Uterus (tissue), 4 donors: ENCODE results near the gene ZNF282. TPM values are rescaled to one million over a fixed set of nuclear protein-coding genes. Genes with fewer than 3 reads are reported as not detected.
"Not testable (repeated sequence)": the region's sequence is repeated elsewhere in the genome, so short reads cannot be mapped to it uniquely, and the experiment has no call there.

Experiments used
- DNase-seq, 2 donors: peaks; one replicate each; pipeline ENCODE4 v3.0.0-alpha.2; 2019 to 2020
- H3K27ac ChIP-seq, 2 donors: fragments of 200-600 bp; sonication (generic); 1 replicate in 1 of 2; 2 replicates in 1 of 2; pipeline ENCODE4 v1.5.1; 2016 to 2018
- H3K27me3 ChIP-seq, 2 donors: fragments of 200-600 bp; sonication (generic); one replicate each; pipeline ENCODE4 v1.5.1; 2018 to 2019; ENCODE audit warnings: control low read depth in 1 of 2
- H3K36me3 ChIP-seq, 2 donors: fragments of 200-600 bp; sonication (generic); one replicate each; pipeline ENCODE4 v1.5.1; 2019; ENCODE audit warnings: control low read depth in 1 of 2
- H3K4me1 ChIP-seq, 2 donors: fragments of 200-600 bp; sonication (generic); one replicate each; pipeline ENCODE4 v1.5.1; 2018 to 2019; ENCODE audit warnings: control low read depth in 1 of 2
- H3K4me3 ChIP-seq, 2 donors: fragments of 200-600 bp; sonication (generic); 1 replicate in 1 of 2; 2 replicates in 1 of 2; pipeline ENCODE4 v1.5.1; 2018 to 2019; ENCODE audit warnings: mild to moderate bottlenecking in 1 of 2
- H3K9me3 ChIP-seq, 2 donors: fragments of 200-600 bp; sonication (generic); one replicate each; pipeline ENCODE4 v1.5.1; 2019; ENCODE audit warnings: control low read depth in 1 of 2
- POLR2A ChIP-seq, 2 donors: fragments of 450-650 bp; IDR thresholded peaks; one replicate each; pipeline ENCODE4 v1.6.1; 2016; ENCODE audit warnings: antibody characterized with exemption in 2 of 2, mild to moderate bottlenecking in 1 of 2, moderate library complexity in 1 of 2
- intact Hi-C: fragments of 100-400 bp; cut with DNase I; formaldehyde crosslinking; loops from one replicate; pipeline ENCODE4 v1.15.1; 2023; ENCODE audit warnings: low total_unique reads
- total RNA-seq, 4 donors: library from RNA; depleted of rRNA in 3 of 4; stranded (reverse); fragments of >200 nt in 3 of 4; gene quantifications; one replicate each; pipeline versions ENCODE4 v1.1.0 to v1.2.4, GENCODE V29; 2014 to 2023
- TF ChIP-seq, protein P1 (sequence below), 4 experiments: fragments of 200-600 bp in 2 of 4; fragments of 450-650 bp in 2 of 4; sonication (generic) in 2 of 4; IDR thresholded peaks; one replicate each; pipeline ENCODE4 v1.5.1; 2016 to 2019; ENCODE audit warnings: antibody characterized with exemption in 4 of 4, mild to moderate bottlenecking in 2 of 4, moderate library complexity in 1 of 4
- donor health status: DM: yes; HTN: yes; CAD: no.

ZNF282 gene
- total RNA-seq, 4 donors from 2014 or later: 3.2 to 36.4 (median 24.1) TPM

DNA sequence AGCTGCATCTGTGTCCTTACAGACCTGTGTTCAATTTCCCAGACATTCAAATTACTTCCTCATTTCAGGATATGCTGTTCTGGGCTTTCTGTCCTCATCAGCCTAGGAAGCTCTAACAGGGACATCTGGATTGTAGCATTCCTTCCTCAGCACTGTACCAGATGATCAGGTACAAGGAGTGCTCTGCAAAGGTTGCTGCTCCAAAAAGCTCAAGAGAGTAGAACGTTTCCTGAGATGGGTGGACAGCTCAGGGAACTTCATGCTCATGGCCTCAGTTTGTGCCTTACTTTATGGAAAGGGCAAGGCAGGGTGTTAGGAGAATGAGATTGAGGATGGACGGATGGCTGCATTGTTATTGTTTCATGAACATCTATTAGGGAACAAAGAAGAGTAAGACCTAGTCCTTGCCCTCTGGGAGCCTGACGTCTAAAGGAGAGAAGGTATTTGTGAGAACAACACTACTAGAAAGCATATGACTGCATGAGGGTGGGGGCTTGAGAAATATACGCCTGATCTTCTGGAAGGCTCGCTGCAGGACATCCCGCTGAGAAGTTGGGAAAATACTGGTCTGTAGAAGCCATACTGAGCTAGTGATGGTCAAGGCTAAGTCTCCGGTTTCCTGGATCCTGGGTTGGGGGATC lies 33.6 kb downstream of the ZNF282 start:
- intact Hi-C loops: no loop called here
- TF ChIP-seq POLR2A (IDR thresholded peaks at IDR 0.05): no peak
- TF ChIP-seq, protein P1, sequence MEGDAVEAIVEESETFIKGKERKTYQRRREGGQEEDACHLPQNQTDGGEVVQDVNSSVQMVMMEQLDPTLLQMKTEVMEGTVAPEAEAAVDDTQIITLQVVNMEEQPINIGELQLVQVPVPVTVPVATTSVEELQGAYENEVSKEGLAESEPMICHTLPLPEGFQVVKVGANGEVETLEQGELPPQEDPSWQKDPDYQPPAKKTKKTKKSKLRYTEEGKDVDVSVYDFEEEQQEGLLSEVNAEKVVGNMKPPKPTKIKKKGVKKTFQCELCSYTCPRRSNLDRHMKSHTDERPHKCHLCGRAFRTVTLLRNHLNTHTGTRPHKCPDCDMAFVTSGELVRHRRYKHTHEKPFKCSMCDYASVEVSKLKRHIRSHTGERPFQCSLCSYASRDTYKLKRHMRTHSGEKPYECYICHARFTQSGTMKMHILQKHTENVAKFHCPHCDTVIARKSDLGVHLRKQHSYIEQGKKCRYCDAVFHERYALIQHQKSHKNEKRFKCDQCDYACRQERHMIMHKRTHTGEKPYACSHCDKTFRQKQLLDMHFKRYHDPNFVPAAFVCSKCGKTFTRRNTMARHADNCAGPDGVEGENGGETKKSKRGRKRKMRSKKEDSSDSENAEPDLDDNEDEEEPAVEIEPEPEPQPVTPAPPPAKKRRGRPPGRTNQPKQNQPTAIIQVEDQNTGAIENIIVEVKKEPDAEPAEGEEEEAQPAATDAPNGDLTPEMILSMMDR (IDR thresholded peaks at IDR 0.05): no peak
- no peaks in the 10 kb centered on the region for H3K9me3 ChIP-seq
- H3K4me3 ChIP-seq: no peak overlapping the region
- H3K27me3 ChIP-seq: no peaks in the 10 kb centered on the region
- no peaks in the 10 kb centered on the region for H3K36me3 ChIP-seq
- DNase-seq: no peak
- H3K4me1 ChIP-seq: no peaks in the 10 kb centered on the region
- H3K27ac ChIP-seq: no peak overlapping the region

DNA sequence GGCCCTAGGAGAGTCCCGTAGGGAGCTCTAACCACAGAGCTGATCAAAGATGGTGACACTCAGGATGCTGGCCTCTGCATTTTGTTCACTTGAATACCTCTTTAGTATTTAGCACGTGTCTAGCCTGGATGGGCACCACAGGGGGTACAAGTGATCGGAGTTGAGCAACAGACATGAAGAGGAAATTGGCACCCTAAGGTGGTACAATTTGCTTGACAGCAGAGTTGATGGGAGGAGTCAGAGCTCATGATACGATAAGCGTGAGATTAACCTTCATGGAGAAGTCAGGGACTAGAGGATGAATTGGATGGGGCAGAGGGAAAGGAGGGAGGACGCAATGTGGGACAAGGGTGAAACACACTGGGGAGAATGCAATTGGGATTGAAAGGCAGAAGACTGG lies 34.2 kb downstream of the ZNF282 start:
- TF ChIP-seq POLR2A (IDR thresholded peaks at IDR 0.05): no peak
- TF ChIP-seq, protein P1 (IDR thresholded peaks at IDR 0.05): no peak
- intact Hi-C loops: no loop called here
- no peak overlapping the region for H3K4me3 ChIP-seq
- H3K27ac ChIP-seq: no peak overlapping the region
- H3K9me3 ChIP-seq: no peaks in the 10 kb centered on the region
- no peaks in the 10 kb centered on the region for H3K27me3 ChIP-seq
- DNase-seq: no peak
- H3K36me3 ChIP-seq: no peaks in the 10 kb centered on the region
- no peaks in the 10 kb centered on the region for H3K4me1 ChIP-seq

DNA sequence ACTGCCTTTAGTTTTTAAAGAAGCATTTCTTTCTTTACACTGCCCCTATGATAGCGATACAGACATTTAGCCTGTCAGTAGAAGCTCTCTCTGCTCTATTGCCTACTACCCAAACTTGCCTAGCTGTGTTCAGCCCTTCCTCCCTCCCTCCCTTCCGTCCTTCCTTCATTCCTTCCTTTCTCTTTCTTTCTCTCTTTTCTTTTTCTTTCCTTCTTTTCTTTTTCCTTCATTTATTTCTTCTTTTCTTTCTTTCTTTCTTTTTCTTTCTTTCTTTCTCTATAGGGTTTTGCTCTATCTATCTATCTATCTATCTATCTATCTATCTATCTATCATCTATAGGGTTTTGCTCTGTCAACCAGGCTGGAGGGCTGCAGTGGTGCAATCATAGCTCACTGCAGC lies 37.0 kb downstream of the ZNF282 start:
- Histone ChIP-seq H3K27ac (no peak overlapping the region), H3K4me1 (no peaks in the 10 kb centered on the region), H3K36me3 (no peaks in the 10 kb centered on the region), H3K4me3 (no peak overlapping the region), H3K27me3 (no peaks in the 10 kb centered on the region), H3K9me3 (no peaks in the 10 kb centered on the region)
- intact Hi-C loops: no loop called here
- DNase-seq: no peak
- TF ChIP-seq, protein P1 (IDR thresholded peaks at IDR 0.05): no peak
- no peak for TF ChIP-seq POLR2A (IDR thresholded peaks at IDR 0.05)

DNA sequence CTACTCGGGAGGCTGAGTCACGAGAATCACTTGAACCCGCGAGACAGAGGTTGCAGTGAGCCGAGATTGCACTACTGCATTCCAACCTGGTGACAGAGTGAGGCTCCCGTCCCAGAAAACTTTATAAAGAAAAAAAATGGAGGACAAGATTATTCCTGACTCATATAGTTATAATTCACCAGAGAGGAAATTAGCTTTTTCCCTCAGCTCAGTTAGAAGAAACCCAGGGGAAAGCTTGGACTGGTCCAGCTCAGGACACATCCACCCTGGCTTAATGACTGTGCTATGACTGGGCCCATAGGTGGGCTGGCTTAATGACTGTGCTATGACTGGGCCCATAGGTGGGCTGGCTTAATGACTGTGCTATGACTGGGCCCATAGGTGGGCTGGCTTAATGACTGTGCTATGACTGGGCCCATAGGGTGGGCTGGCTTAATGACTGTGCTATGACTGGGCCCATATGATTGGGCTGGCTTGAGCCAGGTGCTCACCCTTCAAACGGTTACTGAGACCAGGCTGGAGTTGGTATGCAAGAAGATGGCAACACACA lies 38.4 kb downstream of the ZNF282 start:
- H3K4me3 ChIP-seq, H3K36me3 ChIP-seq, H3K27ac ChIP-seq, H3K9me3 ChIP-seq, DNase-seq, intact Hi-C loops, H3K4me1 ChIP-seq, H3K27me3 ChIP-seq: not testable (repeated sequence)

DNA sequence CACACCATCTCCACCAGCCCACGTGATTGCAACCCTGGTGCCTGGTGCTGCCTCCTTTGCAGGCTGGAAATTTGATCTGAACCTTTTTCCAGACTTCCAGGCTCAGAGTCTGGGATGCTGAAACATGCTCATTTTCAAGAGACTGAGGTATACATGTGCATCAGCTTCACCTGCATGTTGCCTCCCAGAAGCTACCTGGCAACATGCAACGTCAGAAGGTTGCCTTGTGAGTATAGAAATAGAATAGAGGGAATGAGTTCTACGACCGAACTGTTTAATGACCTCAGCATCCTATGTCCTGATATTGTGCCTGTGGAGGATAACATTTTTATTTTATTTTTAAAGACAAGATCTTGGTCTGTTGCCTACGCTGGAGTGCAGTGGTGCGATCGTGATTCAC lies 42.2 kb downstream of the ZNF282 start:
- Histone ChIP-seq H3K36me3 (no peaks in the 10 kb centered on the region), H3K4me1 (peaks cover 2 to 11% of the 10 kb centered on the region in 2 donors), H3K9me3 (no peaks in the 10 kb centered on the region), H3K4me3 (no peak overlapping the region), H3K27ac (no peak overlapping the region), H3K27me3 (no peaks in the 10 kb centered on the region)
- TF ChIP-seq POLR2A (IDR thresholded peaks at IDR 0.05): no peak
- TF ChIP-seq, protein P1 (IDR thresholded peaks at IDR 0.05): no peak
- no peak for DNase-seq
- intact Hi-C loops: no loop called here
